SK-N-MC (cell line): ENCODE results near the gene FN1.

Source experiments
- EZH2 ChIP-seq: fragments of 200-600 bp; sonication (generic); IDR thresholded peaks from one replicate; pipeline ENCODE4 v1.6.1; 2017; ENCODE audit warnings: antibody characterized with exemption
- FOXP2 ChIP-seq: optimal IDR thresholded peaks from 2 replicates; pipeline ENCODE3; 2011; ENCODE audit warnings: mild to moderate bottlenecking, moderate library complexity; ENCODE audit not compliant: insufficient read depth; ENCODE audit errors: extremely low read length, control extremely low read depth
- POLR2AphosphoS5 ChIP-seq: IDR thresholded peaks from 2 replicates; pipeline ENCODE4 v1.6.1; 2012; ENCODE audit warnings: mild to moderate bottlenecking, low read depth, low read length, borderline replicate concordance

DNA sequence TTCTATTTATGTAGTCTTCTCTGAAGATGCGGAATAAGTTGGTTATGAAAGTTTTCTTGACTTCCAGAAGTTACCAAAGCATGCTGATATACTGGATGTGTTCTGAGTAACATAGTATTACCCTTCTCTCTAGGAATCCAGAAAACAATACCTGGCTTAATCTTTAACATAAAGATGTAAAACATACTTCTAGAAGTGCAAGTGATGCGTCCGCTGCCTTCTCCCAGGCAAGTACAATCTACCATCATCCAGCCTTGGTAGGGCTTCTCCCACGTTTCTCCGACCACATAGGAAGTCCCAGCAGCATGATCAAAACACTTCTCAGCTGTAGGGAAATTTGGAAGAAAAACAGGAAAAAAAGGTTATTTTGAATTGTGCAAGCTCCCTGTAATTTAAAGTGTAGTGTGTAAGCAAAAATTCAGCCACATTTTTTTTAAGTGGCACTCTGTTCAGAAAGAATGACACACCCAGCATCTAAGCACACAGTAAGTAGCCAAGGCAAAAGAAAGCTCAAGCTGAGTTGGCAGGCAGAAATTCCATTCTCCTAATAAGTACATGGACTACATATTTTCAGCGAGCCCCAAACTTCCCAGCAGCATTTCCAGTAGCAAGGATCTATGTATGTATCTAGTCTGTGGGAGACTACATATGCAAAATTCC, 5.2 kb downstream of the FN1 start:
- TF ChIP-seq FOXP2 (no peak), POLR2AphosphoS5 (no peak), EZH2 (no peak)
